SIG-M5 (cell line): ENCODE results near the gene NDRG4.

ENCODE experiments used
- DNase-seq: peaks from one replicate; lab custom pipeline; 2025; lab: John Stamatoyannopoulos, UW

The NDRG4 gene

GRCh38 chr16:58495521-58496331 lies 4.2 kb upstream of the NDRG4 start:
- no peak for DNase-seq

GRCh38 chr16:58497468-58497867 lies 2.5 kb upstream of the NDRG4 start:
- no peak for DNase-seq

DNA sequence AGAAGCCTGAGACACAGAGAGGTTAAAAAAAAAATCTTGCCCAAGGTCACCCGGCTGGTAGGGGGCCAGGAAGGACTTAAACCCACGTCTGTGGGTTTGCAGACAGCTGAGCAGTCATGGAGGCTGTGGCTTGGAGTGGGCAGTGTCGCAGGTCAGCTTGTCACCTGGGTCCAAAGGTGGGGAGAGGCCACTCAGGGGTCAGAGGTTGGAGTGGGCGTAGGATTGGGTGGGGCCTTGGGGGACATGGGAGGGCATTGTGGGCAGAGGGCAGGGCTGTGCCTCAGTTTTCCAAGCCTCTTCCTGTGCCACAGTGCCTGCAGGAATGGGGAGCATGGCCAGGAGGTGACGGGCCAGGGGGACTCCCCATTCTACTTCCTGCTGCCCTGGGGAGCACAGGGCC lies 2.0 kb upstream of the NDRG4 start:
- DNase-seq = no peak

DNA sequence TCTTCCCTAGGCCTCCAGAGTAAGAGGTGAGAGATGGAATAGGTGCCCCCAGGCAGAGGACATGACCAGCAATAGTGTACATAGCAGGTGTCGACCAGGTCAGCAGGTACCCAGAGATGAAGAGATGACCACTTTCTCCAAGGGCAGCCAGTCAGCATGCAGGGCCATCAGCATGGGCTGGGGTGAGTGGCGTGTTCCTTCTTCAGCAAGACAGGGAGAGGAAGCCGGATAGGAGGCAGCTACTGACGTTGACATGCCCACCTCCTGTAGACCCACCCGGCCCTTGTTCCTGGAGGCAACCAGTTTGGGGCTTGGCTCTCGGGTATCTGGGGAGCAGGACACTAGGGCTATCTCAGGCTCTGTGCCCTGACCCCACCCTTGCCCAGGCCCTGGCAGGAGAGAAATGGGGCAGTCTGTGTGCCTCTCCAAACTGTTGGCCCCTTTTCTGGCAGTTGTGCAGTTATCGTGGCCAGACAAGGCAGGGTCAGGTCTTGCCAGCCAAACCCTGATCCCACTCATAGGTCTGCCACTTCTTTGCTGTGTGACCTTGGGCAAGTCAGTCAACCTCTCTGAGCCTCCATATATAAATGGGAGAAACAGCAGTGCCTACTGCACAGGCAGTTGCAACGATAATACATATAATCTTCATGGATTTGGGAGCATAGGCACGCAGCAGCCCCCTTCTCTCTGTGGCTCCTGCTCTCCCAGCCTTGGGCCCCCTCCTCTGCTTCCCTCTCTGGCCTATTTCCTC lies 1.4 kb upstream of the NDRG4 start:
- DNase-seq = no peak

- no peak for DNase-seq
Observed at GRCh38 chr16:58499092-58499511, 841 bp upstream of the NDRG4 start.

DNA sequence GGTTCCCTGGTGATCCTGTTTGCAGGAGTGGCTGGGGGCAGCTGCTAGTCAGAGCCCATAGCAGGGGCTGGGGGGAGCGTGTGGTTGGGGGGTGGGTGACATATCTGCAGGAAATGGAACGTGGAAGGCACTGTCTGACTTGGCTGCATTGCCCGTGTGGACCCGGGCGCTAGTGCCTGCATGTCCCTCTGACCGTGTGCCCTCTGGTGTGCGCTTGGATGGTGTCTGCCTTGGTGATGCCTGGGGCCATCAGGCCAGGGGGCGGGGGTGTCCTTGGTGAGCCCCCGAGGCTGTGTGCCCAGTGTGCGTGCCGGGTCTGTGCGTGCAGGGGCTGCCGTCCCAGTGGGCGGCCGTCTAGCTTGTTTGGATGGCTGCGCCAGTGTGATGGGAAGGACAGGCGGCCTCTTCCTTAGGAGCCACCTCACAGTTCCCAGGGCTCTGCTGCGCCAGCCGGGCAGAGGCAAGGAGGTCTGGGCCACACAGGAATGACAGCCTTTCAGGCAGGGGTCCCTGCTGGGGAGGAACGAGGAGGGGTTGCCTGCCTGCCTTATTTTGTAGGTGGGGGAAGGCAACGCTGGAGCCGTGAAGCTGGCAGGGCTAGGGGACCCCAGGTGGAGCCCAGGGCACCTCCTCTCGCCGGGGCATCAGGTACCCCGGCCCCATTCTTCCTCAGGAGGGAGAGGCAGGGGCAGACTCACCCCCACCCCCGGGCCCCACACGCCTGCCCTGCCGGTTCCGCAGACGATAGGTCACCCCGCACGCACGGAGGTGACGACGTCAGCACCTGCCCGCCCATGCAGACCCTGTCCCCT lies 693 bp downstream of the NDRG4 start:
- no peak for DNase-seq

DNA sequence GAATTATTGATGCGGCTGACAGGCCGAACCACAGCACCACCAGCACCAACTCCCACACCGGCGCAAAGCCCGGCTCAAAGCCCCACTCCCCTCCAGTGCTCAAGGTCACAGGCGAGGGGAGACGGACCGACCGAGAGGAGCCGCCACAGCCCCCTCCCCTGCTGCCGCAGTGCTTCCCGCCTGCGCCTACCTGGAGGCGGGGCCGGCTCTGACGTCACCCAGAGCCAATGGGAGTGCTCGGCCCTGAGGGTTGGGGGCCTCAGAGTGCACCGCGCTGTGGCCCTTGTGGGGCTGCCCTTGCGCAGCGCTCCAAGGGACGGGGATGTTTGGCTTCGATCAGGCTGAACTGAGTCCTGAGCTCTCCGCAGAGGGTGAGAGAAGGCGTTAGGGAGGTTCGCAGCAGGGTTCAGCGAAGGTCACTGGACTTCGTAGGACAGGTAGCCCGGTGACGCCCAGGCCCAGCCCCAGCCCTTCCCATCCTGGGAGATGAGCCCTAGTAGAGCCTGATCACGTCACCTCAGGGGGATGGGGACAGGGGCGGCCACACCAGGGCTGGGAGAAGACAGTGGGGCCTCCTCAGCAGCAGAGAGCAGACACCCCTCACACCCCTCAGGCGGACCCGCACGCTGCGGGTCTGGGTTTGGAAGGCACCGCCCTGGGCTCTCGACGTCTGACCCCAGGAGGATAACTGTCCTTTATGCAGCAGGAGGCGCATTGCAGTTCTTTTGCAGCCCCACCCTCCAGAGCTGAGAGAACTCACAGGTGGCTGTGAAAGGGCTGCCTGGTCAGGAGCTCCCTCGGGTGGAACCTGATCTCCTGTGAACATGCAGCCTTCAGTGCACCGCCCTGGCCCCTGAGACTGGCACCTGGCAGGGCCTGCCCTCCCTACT lies 1.5 kb downstream of the NDRG4 start:
- DNase-seq = no peak

- DNase-seq = no peak
Observed at GRCh38 chr16:58502217-58502921, 2.4 kb downstream of the NDRG4 start.

GRCh38 chr16:58503166-58503862 lies 3.4 kb downstream of the NDRG4 start:
- DNase-seq = no peak

GRCh38 chr16:58503863-58504688 lies 4.1 kb downstream of the NDRG4 start:
- no peak for DNase-seq

DNA sequence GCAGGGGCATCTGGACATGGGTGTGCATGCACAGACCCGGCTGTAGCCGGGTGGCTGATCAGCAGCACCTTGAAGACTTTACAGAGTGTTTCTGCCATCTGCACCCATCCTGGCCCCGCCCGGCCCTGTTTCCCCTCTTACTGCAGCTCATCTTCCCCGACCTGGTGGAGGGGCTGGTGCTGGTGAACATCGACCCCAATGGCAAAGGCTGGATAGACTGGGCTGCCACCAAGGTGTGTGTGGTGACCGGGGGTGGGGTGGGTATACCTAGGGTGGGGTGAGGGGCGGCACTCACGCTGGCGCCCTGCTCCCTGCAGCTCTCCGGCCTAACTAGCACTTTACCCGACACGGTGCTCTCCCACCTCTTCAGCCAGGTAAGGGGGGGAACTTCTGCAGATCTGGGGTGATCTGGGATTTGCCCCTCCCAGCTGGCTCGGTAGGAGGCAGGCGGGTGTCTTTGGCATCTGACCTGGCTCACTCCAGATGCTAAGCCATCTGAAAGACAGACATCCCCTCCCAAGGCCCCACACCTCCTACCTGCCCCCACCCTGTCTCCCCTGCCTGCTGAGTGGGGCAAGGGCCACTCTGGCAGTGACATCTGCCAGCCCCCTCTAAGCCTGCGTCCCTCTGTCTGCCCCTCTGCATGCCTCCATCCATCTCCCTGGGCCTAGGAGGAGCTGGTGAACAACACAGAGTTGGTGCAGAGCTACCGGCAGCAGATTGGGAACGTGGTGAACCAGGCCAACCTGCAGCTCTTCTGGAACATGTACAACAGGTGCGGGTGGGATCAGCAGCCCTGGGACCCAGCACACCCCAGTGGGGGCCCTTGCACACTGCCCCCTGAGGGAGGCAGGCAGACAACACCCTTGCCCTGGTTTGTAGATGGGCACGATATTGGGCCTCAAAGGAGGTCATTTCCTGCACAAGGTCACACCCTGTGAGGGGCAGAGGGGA lies 6.6 kb downstream of the NDRG4 start:
- no peak for DNase-seq

DNA sequence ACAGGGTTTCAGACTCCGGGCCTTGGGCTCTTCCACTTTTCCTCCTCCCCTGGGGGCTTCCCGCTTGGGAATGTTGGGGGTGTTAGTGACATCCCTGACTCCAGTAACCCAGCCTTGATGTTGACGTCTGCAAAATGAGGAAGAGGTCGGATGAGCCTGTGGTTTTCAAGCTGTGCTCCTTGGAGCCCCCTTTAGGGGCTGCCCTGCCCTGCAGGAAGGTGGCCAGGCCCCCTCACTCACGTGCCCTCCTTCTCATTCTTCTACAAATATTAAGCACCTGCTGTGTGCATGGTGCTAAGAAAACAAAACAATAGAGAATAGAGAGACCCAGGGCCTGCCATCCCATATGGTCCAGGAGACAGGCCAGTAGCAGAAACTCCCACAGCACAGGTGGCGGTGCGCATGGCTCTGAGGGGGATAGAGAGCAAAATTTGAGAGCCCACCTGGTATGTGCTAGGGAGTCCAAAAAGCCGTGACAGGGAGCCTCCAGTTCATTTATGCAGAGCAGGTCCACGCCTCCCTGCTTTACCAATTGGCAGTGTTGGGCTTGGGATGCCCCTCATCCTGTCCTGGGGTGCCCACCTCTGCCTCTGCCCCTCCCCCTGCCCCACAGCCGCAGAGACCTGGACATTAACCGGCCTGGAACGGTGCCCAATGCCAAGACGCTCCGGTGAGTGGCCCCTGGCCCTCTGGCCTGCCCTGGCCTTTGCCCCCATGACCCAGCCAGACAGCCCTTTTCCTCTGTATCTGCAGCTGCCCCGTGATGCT lies 7.4 kb downstream of the NDRG4 start:
- DNase-seq = no peak

GRCh38 chr16:58507963-58508670 lies 8.2 kb downstream of the NDRG4 start:
- DNase-seq = no peak

GRCh38 chr16:58508671-58509251 lies 8.8 kb downstream of the NDRG4 start:
- DNase-seq = no peak

- no peak for DNase-seq
Observed at GRCh38 chr16:58509256-58510096, 9.5 kb downstream of the NDRG4 start.
